ENCODE results near the gene ATP10A. TPM values are rescaled to one million over a fixed set of nuclear protein-coding genes. Genes with fewer than 3 reads are reported as not detected.
A peak's percentile ranks its signal among the peaks of the same experiment; 100 is the strongest.

The ATP10A gene
- total RNA-seq, 4 donors from 2014 or later, result 2.7 to 7.0 (median 3.4) TPM

DNA sequence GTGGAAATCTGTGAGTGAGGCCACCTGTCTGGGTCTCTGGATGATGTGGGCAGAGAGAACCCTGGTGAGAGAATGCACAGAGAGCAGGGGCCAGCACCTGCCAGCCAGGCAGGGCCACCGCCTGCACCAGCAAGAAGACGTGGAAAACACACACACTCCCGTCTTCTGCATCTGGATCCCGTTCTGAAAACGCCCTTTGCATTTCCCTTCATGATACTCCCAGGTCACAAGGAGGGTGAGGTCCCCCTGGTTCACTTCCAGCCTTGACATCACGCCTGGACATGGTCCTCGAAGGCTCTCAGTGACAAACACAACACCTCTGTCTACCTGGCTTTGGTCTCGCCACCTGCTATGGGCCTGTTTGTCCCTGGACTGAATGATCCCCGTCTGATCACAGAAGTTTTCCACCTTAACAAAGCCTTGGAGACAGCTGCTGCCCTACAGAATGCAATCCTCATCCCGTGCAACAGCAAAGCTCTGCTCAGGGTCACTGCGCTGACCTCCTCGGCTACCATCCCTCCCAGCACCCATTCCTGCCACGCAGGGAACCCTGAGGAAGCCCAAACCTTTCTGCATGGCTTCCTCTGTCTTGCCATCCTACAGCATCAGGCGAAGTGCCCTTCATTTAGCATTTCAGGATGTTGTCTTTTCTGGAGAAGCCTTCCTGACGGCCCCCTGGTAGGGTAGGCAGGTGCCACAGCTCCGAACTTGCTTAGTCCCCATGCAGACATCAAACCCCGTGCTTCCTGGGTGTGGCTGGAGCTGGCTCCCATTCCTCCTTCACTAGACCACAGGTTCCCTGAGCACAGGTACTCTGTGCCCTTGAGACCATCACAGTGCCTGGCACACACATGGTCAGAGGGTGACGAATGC, 122.5 kb downstream of the ATP10A start:
- Histone ChIP-seq H3K4me1 (no peaks in the 10 kb centered on the region), H3K36me3 (no peaks in the 10 kb centered on the region), H3K9me3 (no peaks in the 10 kb centered on the region), H3K4me3 (replicated peaks in 1 of 3) (no peak overlapping the region), H3K27ac (no peak overlapping the region), H3K27me3 (no peaks in the 10 kb centered on the region)
- intact Hi-C loops (cut with DNase I), result no loop called here
- no peak for DNase-seq
- WGBS, 2 donors, result 86 to 89% methylated on average over 16 to 18 of the region's 18 CpGs
- no peak for TF ChIP-seq POLR2A (IDR thresholded peaks at IDR 0.05)
- TF ChIP-seq, protein P1, sequence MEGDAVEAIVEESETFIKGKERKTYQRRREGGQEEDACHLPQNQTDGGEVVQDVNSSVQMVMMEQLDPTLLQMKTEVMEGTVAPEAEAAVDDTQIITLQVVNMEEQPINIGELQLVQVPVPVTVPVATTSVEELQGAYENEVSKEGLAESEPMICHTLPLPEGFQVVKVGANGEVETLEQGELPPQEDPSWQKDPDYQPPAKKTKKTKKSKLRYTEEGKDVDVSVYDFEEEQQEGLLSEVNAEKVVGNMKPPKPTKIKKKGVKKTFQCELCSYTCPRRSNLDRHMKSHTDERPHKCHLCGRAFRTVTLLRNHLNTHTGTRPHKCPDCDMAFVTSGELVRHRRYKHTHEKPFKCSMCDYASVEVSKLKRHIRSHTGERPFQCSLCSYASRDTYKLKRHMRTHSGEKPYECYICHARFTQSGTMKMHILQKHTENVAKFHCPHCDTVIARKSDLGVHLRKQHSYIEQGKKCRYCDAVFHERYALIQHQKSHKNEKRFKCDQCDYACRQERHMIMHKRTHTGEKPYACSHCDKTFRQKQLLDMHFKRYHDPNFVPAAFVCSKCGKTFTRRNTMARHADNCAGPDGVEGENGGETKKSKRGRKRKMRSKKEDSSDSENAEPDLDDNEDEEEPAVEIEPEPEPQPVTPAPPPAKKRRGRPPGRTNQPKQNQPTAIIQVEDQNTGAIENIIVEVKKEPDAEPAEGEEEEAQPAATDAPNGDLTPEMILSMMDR (IDR thresholded peaks at IDR 0.05), result no peak

DNA sequence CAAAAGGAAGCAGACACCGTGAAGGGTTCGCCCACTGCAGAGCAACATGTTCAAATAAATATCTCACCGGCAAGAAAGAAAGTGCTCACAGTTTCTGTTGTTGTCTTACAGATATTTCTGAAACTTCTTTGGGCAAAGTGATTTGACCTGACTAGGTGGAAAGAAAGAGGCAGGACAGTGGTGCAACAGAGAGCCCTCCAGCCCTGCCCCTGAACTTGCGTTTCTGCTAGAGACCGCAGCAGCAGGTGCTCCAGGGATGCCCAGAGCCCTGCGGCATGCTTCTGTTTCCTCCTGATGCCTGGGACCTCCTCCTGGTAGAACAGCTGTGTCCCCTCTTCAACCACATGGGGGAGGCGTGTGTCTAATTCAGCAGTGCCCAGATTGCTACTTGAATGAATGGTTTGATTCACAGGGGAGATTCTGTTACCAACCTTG, 123.4 kb downstream of the ATP10A start:
- WGBS, 2 donors, result 66 to 70% methylated on average over 7 of the region's 7 CpGs
- intact Hi-C loops (cut with DNase I), result no loop called here
- TF ChIP-seq, protein P1 (IDR thresholded peaks at IDR 0.05), result peak in 2 of 6 experiments; percentile 14 to 26
- no peak for TF ChIP-seq POLR2A (IDR thresholded peaks at IDR 0.05)
- Histone ChIP-seq H3K9me3 (no peaks in the 10 kb centered on the region), H3K27ac (no peak overlapping the region), H3K4me3 (replicated peaks in 1 of 3) (no peak overlapping the region), H3K4me1 (no peaks in the 10 kb centered on the region), H3K27me3 (no peaks in the 10 kb centered on the region), H3K36me3 (no peaks in the 10 kb centered on the region)
- no peak for DNase-seq

DNA sequence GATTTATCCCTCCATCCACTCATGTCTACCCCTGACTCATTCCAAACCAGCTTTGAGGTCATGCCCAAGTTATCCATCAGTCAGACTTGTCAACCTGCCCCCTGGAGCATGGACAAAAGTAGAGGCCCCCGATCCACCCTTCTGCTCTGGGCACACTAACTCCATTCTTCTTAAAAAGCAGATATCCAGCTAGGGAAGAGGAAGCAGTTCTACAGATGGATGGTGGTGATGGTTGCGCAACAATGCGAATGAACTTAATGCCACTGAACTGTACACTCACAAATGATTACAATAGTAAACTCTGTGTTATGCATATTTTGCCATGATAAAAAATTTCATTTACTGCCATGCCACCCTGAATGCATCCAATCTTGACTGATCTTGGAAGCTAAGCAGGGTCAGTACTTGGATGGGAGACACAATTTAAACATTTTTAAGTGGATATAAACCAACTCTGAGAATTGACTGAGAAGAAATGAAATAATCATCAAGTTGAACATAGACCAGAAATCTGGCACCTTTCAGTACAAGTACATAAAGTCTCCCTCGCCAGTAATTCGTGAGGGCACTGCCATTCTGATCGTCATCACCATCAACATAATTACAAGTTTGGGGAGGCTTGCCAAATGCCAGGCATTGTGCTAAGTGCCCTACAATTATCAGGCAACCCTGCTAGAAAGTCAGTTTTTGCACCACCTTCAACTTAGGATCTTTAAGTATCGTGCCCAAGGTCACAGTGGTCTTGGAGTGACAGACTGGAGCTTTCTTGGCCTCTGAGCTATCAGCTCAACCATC, 124.8 kb downstream of the ATP10A start:
- Histone ChIP-seq H3K27me3 (no peaks in the 10 kb centered on the region), H3K9me3 (no peaks in the 10 kb centered on the region), H3K27ac (peak overlapping the region in 1 of 3 donors; percentile 23), H3K36me3 (no peaks in the 10 kb centered on the region), H3K4me3 (replicated peaks in 1 of 3) (no peak overlapping the region), H3K4me1 (no peaks in the 10 kb centered on the region)
- intact Hi-C loops (cut with DNase I), result no loop called here
- no peak for DNase-seq
- WGBS, 2 donors, result 90% methylated on average over 7 of the region's 7 CpGs
- TF ChIP-seq, protein P1 (IDR thresholded peaks at IDR 0.05), result no peak
- TF ChIP-seq POLR2A (IDR thresholded peaks at IDR 0.05), result no peak

DNA sequence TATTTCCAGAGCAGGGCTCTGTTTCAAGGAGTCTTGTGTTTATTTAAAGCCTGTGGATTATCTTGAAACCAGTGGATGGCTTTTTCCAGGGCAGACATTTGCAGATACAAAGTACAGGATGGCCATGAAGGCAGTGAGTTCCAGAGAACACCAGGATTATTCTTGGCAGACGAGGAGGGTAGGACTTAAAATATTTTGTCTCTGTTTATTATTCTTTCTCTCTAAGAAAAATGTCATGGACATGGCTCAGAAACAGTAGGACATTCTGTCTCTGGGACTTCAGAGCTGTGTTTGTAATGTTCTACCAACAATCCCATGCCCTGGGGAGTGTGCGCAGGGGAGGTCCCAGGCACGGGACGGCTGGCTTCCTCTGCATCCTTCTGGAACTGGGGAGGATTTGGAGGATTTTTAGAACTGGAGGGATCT, 125.9 kb downstream of the ATP10A start:
- Histone ChIP-seq H3K9me3 (no peaks in the 10 kb centered on the region), H3K36me3 (no peaks in the 10 kb centered on the region), H3K27ac (peak overlapping the region in 2 of 3 donors; percentile 18 to 23), H3K4me3 (replicated peaks in 1 of 3) (no peak overlapping the region), H3K4me1 (no peaks in the 10 kb centered on the region), H3K27me3 (no peaks in the 10 kb centered on the region)
- TF ChIP-seq POLR2A (IDR thresholded peaks at IDR 0.05), result no peak
- TF ChIP-seq, protein P1 (IDR thresholded peaks at IDR 0.05), result no peak
- 21 to 26% methylated on average over 4 of the region's 4 CpGs for WGBS, 2 donors
- intact Hi-C loops (cut with DNase I), result no loop called here
- DNase-seq, result no peak
